HepG2 (cell line): ENCODE measurements around the gene DPY30. TPM values are rescaled to one million over a fixed set of nuclear protein-coding genes. Genes with fewer than 3 reads are reported as not detected.

Experiments used
- AFF4 ChIP-seq: sonication (generic); formaldehyde crosslinking; IDR thresholded peaks from 2 replicates; pipeline ENCODE4 v1.4.0; 2020; ENCODE audit warnings: missing genetic modification reagents
- AGO2 ChIP-seq: fragments of 200-400 bp; formaldehyde crosslinking; optimal IDR thresholded peaks from 2 replicates; pipeline ENCODE3; 2017; ENCODE audit warnings: mild to moderate bottlenecking, low read depth, low read length, moderate library complexity
- ARNT ChIP-seq: fragments of 450-650 bp; IDR thresholded peaks from 2 replicates; pipeline ENCODE4 v1.6.1; 2017
- BCL6 ChIP-seq: IDR thresholded peaks from 2 replicates; pipeline ENCODE4 v1.6.1; 2016; ENCODE audit warnings: missing genetic modification reagents, missing compliant biosample characterization
- CENPX ChIP-seq: sonication (generic); formaldehyde crosslinking; IDR thresholded peaks from 2 replicates; pipeline ENCODE4 v1.9.0; 2021; ENCODE audit warnings: mild to moderate bottlenecking, missing genetic modification reagents, moderate library complexity
- FOXJ3 ChIP-seq: sonication (generic); formaldehyde crosslinking; IDR thresholded peaks from 2 replicates; pipeline ENCODE4 v1.4.0; 2020; ENCODE audit warnings: missing genetic modification reagents, mild to moderate bottlenecking, borderline replicate concordance
- POLR2G ChIP-seq: fragments of 200-400 bp; formaldehyde crosslinking; IDR thresholded peaks from 2 replicates; pipeline ENCODE4 v1.6.1; 2018; ENCODE audit warnings: mild to moderate bottlenecking, low read depth, low read length, moderate library complexity
- RARA ChIP-seq: IDR thresholded peaks from 2 replicates; pipeline ENCODE4 v1.6.1; 2016; ENCODE audit warnings: missing genetic modification reagents, missing compliant biosample characterization
- SAP130 ChIP-seq: IDR thresholded peaks from 2 replicates; pipeline ENCODE4 v1.6.1; 2016; ENCODE audit warnings: low read depth
- TOE1 ChIP-seq: sonication (generic); formaldehyde crosslinking; IDR thresholded peaks from 2 replicates; pipeline ENCODE4 v1.4.0; 2020; ENCODE audit warnings: mild to moderate bottlenecking, missing genetic modification reagents
- ZBED4 ChIP-seq: sonication (generic); formaldehyde crosslinking; IDR thresholded peaks from 2 replicates; pipeline ENCODE4 v1.4.0; 2020; ENCODE audit warnings: missing genetic modification reagents, borderline replicate concordance
- ZBTB44 ChIP-seq: sonication (generic); formaldehyde crosslinking; IDR thresholded peaks from 2 replicates; pipeline ENCODE4 v1.4.0; 2020; ENCODE audit warnings: missing genetic modification reagents
- ZNF513 ChIP-seq: sonication (generic); formaldehyde crosslinking; conservative IDR thresholded peaks from 2 replicates; pipeline ENCODE4 v1.5.0; 2020; ENCODE audit warnings: missing genetic modification reagents
- ZNF563 ChIP-seq: sonication (generic); formaldehyde crosslinking; IDR thresholded peaks from 2 replicates; pipeline ENCODE4 v1.8.0; 2022; ENCODE audit warnings: mild to moderate bottlenecking, moderate library complexity, missing genetic modification reagents
- ZNF713 ChIP-seq: sonication (generic); formaldehyde crosslinking; IDR thresholded peaks from 2 replicates; pipeline ENCODE4 v1.4.0; 2020; ENCODE audit warnings: mild to moderate bottlenecking, missing genetic modification reagents
- ZNF724P ChIP-seq: sonication (generic); formaldehyde crosslinking; IDR thresholded peaks from 2 replicates; pipeline ENCODE4 v1.8.0; 2022; ENCODE audit warnings: missing genetic modification reagents, borderline replicate concordance
- ZNF780A ChIP-seq: sonication (generic); formaldehyde crosslinking; IDR thresholded peaks from 2 replicates; pipeline ENCODE4 v1.8.0; 2022; ENCODE audit warnings: mild to moderate bottlenecking, missing genetic modification reagents, moderate library complexity
- ZNF841 ChIP-seq: sonication (generic); formaldehyde crosslinking; IDR thresholded peaks from 2 replicates; pipeline ENCODE4 v1.8.1; 2023; ENCODE audit warnings: missing genetic modification reagents, borderline replicate concordance
- polyA plus RNA-seq, 8 experiments: library from polyadenylated mRNA; depleted of rRNA in 3 of 8; stranded (reverse) in 7 of 8; unstranded in 1 of 8; fragments of >200 nt; fragmentation: Illumina TruSeq in 4 of 8; extraction: Trizol in 4 of 8; gene quantifications; 2 replicates each; pipeline versions ENCODE4 v1.2.1 to v1.2.3, GENCODE V29; 2011 to 2016; ENCODE audit warnings: low read depth in 4 of 8, missing spikeins in 1 of 8, mixed read lengths in 1 of 8; ENCODE audit not compliant: insufficient read depth in 1 of 8
- total RNA-seq, 5 experiments: library from RNA; depleted of rRNA; stranded (reverse); fragments of >200 nt; fragmentation: Illumina TruSeq; extraction: Trizol; gene quantifications; 2 replicates each; pipeline ENCODE4 v1.2.3, GENCODE V29; 2016; ENCODE audit warnings: low read depth in 1 of 5

Gene DPY30
- total and polyA plus RNA-seq, 2 of the 13 experiments (the other 11 are each of a cell fraction or from before 2014, with no cell fraction given): 98.1 to 118 TPM

GRCh38 chr2:32064021-32064601, 24.5 kb upstream of the DPY30 start (continued):
- TF ChIP-seq AFF4 (CRISPR knock-in tag) (no peak), ZBTB44 (CRISPR knock-in tag) (no peak), ZNF780A (no peak), ZNF513 (CRISPR knock-in tag) (no peak), AGO2 (peak; percentile 32), CENPX (CRISPR knock-in tag) (no peak), TOE1 (CRISPR knock-in tag) (no peak), POLR2G (no peak), FOXJ3 (CRISPR knock-in tag) (no peak), BCL6 (CRISPR knock-in tag) (peak; percentile 26; the same call in 1 of the 2 replicates), RARA (CRISPR knock-in tag) (peak; percentile 55; the same call in 1 of the 2 replicates), SAP130 (CRISPR knock-in tag) (peak; percentile 76), ZNF724P (no peak), ZBED4 (no peak), ZNF563 (CRISPR knock-in tag) (0 out of 2 replicates have a peak, but pooled peaks have one; percentile 46), ZNF713 (CRISPR knock-in tag) (no peak), ARNT (no peak), ZNF841 (CRISPR knock-in tag) (no peak)
